CD4-positive, alpha-beta T cell (primary cell): ENCODE measurements around the gene BLTP1. TPM values are rescaled to one million over a fixed set of nuclear protein-coding genes. Genes with fewer than 3 reads are reported as not detected.

Experiments
- ATAC-seq: fragments of 200-7000 bp; cut with Tn5 transposase; one replicate; pipeline ENCODE4 v1.10.0; 2022; ENCODE audit warnings: mild to moderate bottlenecking; ENCODE audit not compliant: poor library complexity
- CTCF ChIA-PET: fragments of 350-600 bp; sonication (Branson Sonifier 250); formaldehyde crosslinking; loops from one replicate; lab custom pipeline; 2021; ENCODE audit warnings: antibody characterized with exemption, inconsistent platforms; lab: Charles Lee
- POLR2A ChIA-PET: fragments of 350-600 bp; sonication (Branson Sonifier 250); formaldehyde crosslinking; loops from one replicate; lab custom pipeline; 2021; ENCODE audit warnings: antibody characterized with exemption, inconsistent platforms; lab: Charles Lee
- DNase-seq, 14 experiments: peaks; one replicate each; pipeline ENCODE4 v3.0.0-alpha.2; 2013 to 2020; ENCODE audit warnings: mixed read lengths in 2 of 14
- H3K27ac ChIP-seq, 2 donors: one replicate each; pipeline versions ENCODE4 v1.5.1 to v1.7.0; 2013; ENCODE audit warnings: low read length in 2 of 2, low read depth in 1 of 2, mild to moderate bottlenecking in 1 of 2
- H3K27me3 ChIP-seq, 2 experiments: 1 replicate in 1 of 2; 2 replicates in 1 of 2; pipeline versions ENCODE4 v1.6.1 to v1.7.0; 2013; ENCODE audit warnings: low read length in 2 of 2, control low read depth in 1 of 2, mild to moderate bottlenecking in 1 of 2, moderate library complexity in 1 of 2; ENCODE audit not compliant: insufficient read depth in 2 of 2, control insufficient read depth in 1 of 2
- H3K36me3 ChIP-seq: one replicate; pipeline ENCODE4 v1.6.1; 2013; ENCODE audit warnings: low read length, control low read depth; ENCODE audit not compliant: insufficient read depth
- H3K4me1 ChIP-seq: one replicate; pipeline ENCODE4 v1.6.1; 2013; ENCODE audit warnings: low read length, control low read depth; ENCODE audit not compliant: insufficient read depth
- H3K4me3 ChIP-seq: one replicate; pipeline ENCODE4 v1.5.1; 2013; ENCODE audit warnings: mild to moderate bottlenecking, low read length, moderate library complexity
- H3K9me3 ChIP-seq, 2 experiments: 1 replicate in 1 of 2; 2 replicates in 1 of 2; pipeline versions ENCODE4 v1.6.1 to v1.7.0; 2013; ENCODE audit warnings: low read length in 2 of 2, mild to moderate bottlenecking in 2 of 2, control low read depth in 1 of 2, moderate library complexity in 1 of 2; ENCODE audit not compliant: control insufficient read depth in 1 of 2, insufficient read depth in 1 of 2
- H3K27ac Mint-ChIP-seq: one replicate; pipeline ENCODE4 v1.8.0; 2020; ENCODE audit warnings: mixed read lengths
- H3K27me3 Mint-ChIP-seq: one replicate; pipeline ENCODE4 v1.8.0; 2021; ENCODE audit warnings: mixed read lengths
- H3K36me3 Mint-ChIP-seq: one replicate; pipeline ENCODE4 v1.8.0; 2021; ENCODE audit warnings: low read depth, mixed read lengths
- H3K4me1 Mint-ChIP-seq: one replicate; pipeline ENCODE4 v1.8.0; 2021; ENCODE audit warnings: low read depth, mixed read lengths
- H3K4me3 Mint-ChIP-seq: one replicate; pipeline ENCODE4 v1.8.0; 2020; ENCODE audit warnings: mild to moderate bottlenecking, mixed read lengths
- H3K9me3 Mint-ChIP-seq: one replicate; pipeline ENCODE4 v1.8.0; 2020; ENCODE audit warnings: mixed read lengths
- CTCF ChIP-seq: fragments of 200-600 bp; IDR thresholded peaks from one replicate; pipeline ENCODE4 v1.8.0; 2022; ENCODE audit warnings: antibody characterized with exemption, mild to moderate bottlenecking
- intact Hi-C, 2 experiments: fragments of 100-400 bp; cut with DNase I in 1 of 2; cut with micrococcal nuclease in 1 of 2; formaldehyde crosslinking; loops; one replicate each; pipeline versions ENCODE4 v1.15.1 to v1.9.0; 2023 to 2025; cut with DNase I, micrococcal nuclease
- total RNA-seq, 174 experiments: library from RNA in 2 of 174; stranded (reverse) in 2 of 174; gene quantifications; one replicate each; pipeline ENCODE4 v1.2.3 and lab custom pipeline; 2021 to 2026

The BLTP1 gene
- total RNA-seq, 2 experiments from 2014 or later, result 86.9 to 93.6 TPM

- DNase-seq, result no peak
- Mint-ChIP-seq H3K27ac (no peak overlapping the region), H3K27me3 (no peaks in the 10 kb centered on the region), H3K36me3 (peaks cover 88% of the 10 kb centered on the region), H3K4me3 (no peak overlapping the region), H3K9me3 (no peaks in the 10 kb centered on the region), H3K4me1 (no peaks in the 10 kb centered on the region)
- no peak overlapping the region for H3K4me3 ChIP-seq
- intact Hi-C loops, result no loop called here
- no peak for ATAC-seq
- H3K36me3 ChIP-seq, result peaks cover 56% of the 10 kb centered on the region
- H3K27me3 ChIP-seq, result no peaks in the 10 kb centered on the region
- no peaks in the 10 kb centered on the region for H3K9me3 ChIP-seq
- no peak for TF ChIP-seq CTCF
- no peaks in the 10 kb centered on the region for H3K4me1 ChIP-seq
- no peak overlapping the region for H3K27ac ChIP-seq
- CTCF ChIA-PET, result no interaction called here
- POLR2A ChIA-PET, result no interaction called here
Observed at GRCh38 chr4:122195718-122196117, 43.6 kb downstream of the BLTP1 start.

Other genes starting within 250 kb of the BLTP1 start
- gene TRPC3, start 200.3 kb upstream of the BLTP1 start, total RNA-seq, result not detected
- not detected for gene ADAD1, start 226.7 kb downstream of the BLTP1 start, total RNA-seq